ES-I3 (cell line): ENCODE data around the gene ABCA6.
"Not testable (repeated sequence)": the region's sequence is repeated elsewhere in the genome, so short reads cannot be mapped to it uniquely, and the experiment has no call there.

Experiments used
- H3K36me3 ChIP-seq: 2 replicates; pipeline ENCODE4 v1.6.1; 2013; ENCODE audit warnings: mild to moderate bottlenecking, low read length, control low read depth, moderate library complexity; ENCODE audit not compliant: insufficient read depth
- H3K4me1 ChIP-seq: 2 replicates; pipeline ENCODE4 v1.6.1; 2013; ENCODE audit warnings: mild to moderate bottlenecking, control low read depth, low read length; ENCODE audit not compliant: insufficient read depth
- H3K9ac ChIP-seq: 2 replicates; pipeline ENCODE4 v1.6.1; 2013; ENCODE audit warnings: low read depth, mild to moderate bottlenecking, low read length, moderate library complexity
- H3K9me3 ChIP-seq: 2 replicates; pipeline ENCODE4 v1.6.1; 2013; ENCODE audit warnings: mild to moderate bottlenecking, low read length, moderate library complexity; ENCODE audit not compliant: control insufficient read depth, insufficient read depth

The ABCA6 gene

GRCh38 chr17:69141431-69142174 lies at the start of gene ABCA6:
Gene ABCA6, minus strand, starts transcription at chr17:69141895. Its CDS starts 1,192 bp downstream, at chr17:69140703.
- Histone ChIP-seq H3K9me3 (no peaks in the 10 kb centered on the region), H3K36me3 (no peaks in the 10 kb centered on the region), H3K9ac (no peak within 1 kb of the TSS), H3K4me1 (no peaks in the 10 kb centered on the region)

GRCh38 chr17:69188796-69189195 lies 47.1 kb upstream of the ABCA6 start:
- Histone ChIP-seq H3K36me3 (no peaks in the 10 kb centered on the region), H3K9me3 (no peaks in the 10 kb centered on the region), H3K4me1 (no peaks in the 10 kb centered on the region), H3K9ac (no peak overlapping the region)

DNA sequence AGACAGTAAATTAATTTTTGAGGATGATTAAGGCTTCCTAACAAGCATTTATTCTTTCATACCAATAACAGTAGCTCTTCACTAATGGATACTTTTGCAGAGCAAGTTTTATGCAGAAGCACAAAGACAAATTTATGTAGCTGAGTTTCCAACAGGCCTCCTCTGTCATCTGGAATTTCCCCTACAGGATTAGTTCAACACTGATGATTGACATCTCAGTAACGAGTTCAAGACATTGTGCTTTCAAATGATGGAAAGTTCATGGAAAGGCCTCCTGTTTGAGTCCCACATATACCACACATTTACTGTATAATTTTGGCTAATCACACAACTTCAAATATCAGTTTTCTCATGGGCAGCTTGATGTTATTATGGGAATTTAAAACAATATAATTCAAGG lies 46.4 kb upstream of the ABCA6 start:
- Histone ChIP-seq H3K4me1 (no peaks in the 10 kb centered on the region), H3K9ac (no peak overlapping the region), H3K36me3 (no peaks in the 10 kb centered on the region), H3K9me3 (no peaks in the 10 kb centered on the region)

GRCh38 chr17:69187294-69187693 lies 45.6 kb upstream of the ABCA6 start:
- H3K9ac ChIP-seq: no peak overlapping the region
- H3K36me3 ChIP-seq: no peaks in the 10 kb centered on the region
- H3K9me3 ChIP-seq: no peaks in the 10 kb centered on the region
- no peaks in the 10 kb centered on the region for H3K4me1 ChIP-seq

DNA sequence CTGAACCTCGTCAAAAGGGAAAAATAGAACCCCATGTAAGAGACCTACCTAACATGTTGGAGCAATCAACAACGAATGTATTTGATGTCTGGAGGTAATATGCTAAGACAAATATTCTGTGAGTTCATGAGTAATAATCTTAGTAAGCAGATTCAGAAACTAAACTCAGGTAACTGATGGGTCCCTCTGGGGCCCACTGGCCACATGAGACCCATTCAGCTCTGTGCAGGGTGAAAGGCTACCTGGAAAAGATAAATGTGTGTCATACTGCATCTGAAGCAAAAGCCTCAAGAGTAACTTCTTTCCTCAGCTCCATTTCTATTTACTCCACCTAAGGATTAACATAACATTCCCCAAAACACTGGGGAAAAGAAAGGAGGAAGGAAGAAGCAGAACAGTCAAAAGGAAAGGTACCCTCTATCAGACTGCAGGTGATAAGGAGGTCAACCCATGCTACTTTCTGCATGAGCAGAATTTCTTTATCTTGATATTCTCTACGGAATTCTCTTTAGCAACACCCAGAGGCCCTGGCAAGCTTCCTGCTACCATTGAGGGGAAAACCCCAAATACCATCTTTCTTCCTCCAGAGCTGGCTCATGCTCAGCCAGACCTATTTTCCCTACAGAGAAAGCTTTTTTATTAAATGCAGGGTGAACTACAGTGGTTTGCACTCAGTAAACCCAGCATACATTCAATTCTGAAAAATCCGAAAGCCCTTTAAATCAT lies 37.7 kb upstream of the ABCA6 start:
- no peak overlapping the region for H3K9ac ChIP-seq
- H3K4me1 ChIP-seq: no peaks in the 10 kb centered on the region
- H3K36me3 ChIP-seq: no peaks in the 10 kb centered on the region
- no peaks in the 10 kb centered on the region for H3K9me3 ChIP-seq

- H3K9me3 ChIP-seq: no peaks in the 10 kb centered on the region
- H3K9ac ChIP-seq: no peak overlapping the region
- H3K36me3 ChIP-seq: no peaks in the 10 kb centered on the region
- no peaks in the 10 kb centered on the region for H3K4me1 ChIP-seq
These were observed 34.7 kb upstream of the ABCA6 start for GRCh38 chr17:69176457-69176795.

- no peaks in the 10 kb centered on the region for H3K36me3 ChIP-seq
- no peak overlapping the region for H3K9ac ChIP-seq
- no peaks in the 10 kb centered on the region for H3K9me3 ChIP-seq
- no peaks in the 10 kb centered on the region for H3K4me1 ChIP-seq
These were observed 34.1 kb upstream of the ABCA6 start for GRCh38 chr17:69175625-69176456.

- Histone ChIP-seq H3K9me3 (no peaks in the 10 kb centered on the region), H3K36me3 (no peaks in the 10 kb centered on the region), H3K4me1 (no peaks in the 10 kb centered on the region), H3K9ac (no peak overlapping the region)
These were observed 33.5 kb upstream of the ABCA6 start for GRCh38 chr17:69175262-69175624.

DNA sequence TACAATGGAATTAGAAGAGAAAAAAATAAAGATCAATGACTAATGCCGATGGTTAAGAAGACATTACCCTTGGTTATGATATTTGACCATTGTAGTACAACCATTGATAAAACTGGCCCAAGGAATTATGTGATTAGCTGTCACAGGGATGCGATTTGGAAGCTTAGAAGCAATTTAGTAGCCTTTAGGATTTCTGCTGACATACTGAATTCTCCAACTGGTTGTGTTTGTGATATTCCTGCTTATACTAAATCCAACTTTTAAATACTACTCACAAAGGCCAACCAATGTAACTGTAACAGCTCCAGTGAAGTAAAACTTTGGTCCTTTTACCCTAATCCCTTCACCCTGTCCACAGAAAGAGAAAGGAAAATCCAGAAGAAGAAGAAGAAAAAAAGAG lies 31.4 kb upstream of the ABCA6 start:
- H3K4me1 ChIP-seq: no peaks in the 10 kb centered on the region
- no peak overlapping the region for H3K9ac ChIP-seq
- H3K36me3 ChIP-seq: no peaks in the 10 kb centered on the region

GRCh38 chr17:69170377-69170776 lies 28.7 kb upstream of the ABCA6 start:
- Histone ChIP-seq H3K36me3 (no peaks in the 10 kb centered on the region), H3K4me1 (no peaks in the 10 kb centered on the region), H3K9ac (no peak overlapping the region), H3K9me3 (no peaks in the 10 kb centered on the region)

More for the DNA sequence above, 31.4 kb upstream of the ABCA6 start:
- H3K9me3 ChIP-seq: no peaks in the 10 kb centered on the region

DNA sequence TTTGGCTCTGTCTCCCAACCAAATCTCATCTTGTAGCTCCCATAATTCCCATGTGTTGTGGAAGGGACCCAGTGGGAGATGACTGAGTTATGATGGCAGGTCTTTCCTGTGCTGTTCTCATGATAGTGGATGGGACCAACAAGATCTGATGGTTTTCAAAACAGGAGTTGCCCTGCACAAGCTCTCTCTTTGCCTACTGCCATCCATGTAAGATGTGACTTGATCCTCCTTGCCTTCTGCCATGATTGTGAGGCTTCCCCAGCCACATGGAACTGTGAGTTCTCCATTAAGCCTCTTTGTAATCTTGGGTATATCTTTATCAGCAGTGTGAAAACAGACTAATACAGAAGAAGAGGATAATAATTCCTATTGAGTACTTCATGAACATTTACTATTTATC lies 26.9 kb upstream of the ABCA6 start:
- H3K36me3 ChIP-seq, H3K4me1 ChIP-seq, H3K9me3 ChIP-seq, H3K9ac ChIP-seq: not testable (repeated sequence)

DNA sequence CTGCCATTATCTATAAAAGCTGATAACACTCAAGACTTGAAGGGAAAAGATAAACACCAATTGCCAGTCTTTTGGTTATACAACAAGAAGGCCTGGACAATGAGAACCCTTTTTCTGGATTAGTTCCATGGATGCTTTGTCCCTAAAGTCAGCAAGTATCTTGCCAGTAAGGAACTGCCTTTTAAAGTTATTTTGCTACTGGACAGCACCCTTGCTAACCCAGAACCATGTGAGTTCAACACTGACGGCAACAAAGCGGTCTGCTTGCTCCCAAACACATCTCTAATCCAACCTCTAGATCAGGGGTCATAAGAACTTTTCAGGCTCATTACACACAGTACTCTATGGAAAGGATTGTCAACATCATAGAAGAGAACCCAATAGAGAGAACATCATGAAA lies 25.3 kb upstream of the ABCA6 start:
- H3K4me1 ChIP-seq: no peaks in the 10 kb centered on the region
- H3K9me3 ChIP-seq: no peaks in the 10 kb centered on the region
- H3K9ac ChIP-seq: no peak overlapping the region
- H3K36me3 ChIP-seq: no peaks in the 10 kb centered on the region

GRCh38 chr17:69164206-69164605 lies 22.5 kb upstream of the ABCA6 start:
- H3K9ac ChIP-seq: no peak overlapping the region
- no peaks in the 10 kb centered on the region for H3K9me3 ChIP-seq
- H3K36me3 ChIP-seq: no peaks in the 10 kb centered on the region
- no peaks in the 10 kb centered on the region for H3K4me1 ChIP-seq

GRCh38 chr17:69159418-69159817 lies 17.7 kb upstream of the ABCA6 start:
- H3K36me3 ChIP-seq: no peaks in the 10 kb centered on the region
- no peak overlapping the region for H3K9ac ChIP-seq
- H3K4me1 ChIP-seq: no peaks in the 10 kb centered on the region
- no peaks in the 10 kb centered on the region for H3K9me3 ChIP-seq

DNA sequence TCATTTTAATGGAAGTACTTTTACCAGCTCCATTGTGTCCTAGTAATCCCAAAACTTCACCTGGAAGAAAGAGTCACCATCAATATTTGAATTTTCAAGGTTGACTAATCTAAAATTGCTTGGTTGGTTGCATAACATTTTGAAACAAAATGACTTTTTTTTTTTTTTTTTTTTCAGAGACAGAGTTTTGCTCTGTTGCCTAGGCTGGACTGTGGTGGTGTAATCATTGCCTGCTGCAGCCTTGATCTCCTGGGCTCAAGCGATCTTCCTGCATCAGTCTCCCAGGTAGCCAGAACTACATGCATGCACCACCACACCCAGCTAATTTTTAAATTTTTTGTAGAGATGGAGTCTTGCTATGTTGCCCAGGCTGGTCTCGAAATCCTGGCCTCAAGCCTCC lies 12.6 kb upstream of the ABCA6 start:
- no peaks in the 10 kb centered on the region for H3K36me3 ChIP-seq

More for the DNA sequence above, 12.6 kb upstream of the ABCA6 start:
- H3K9me3 ChIP-seq: no peaks in the 10 kb centered on the region
- H3K4me1 ChIP-seq: no peaks in the 10 kb centered on the region
- H3K9ac ChIP-seq: no peak overlapping the region
